C4-2B (cell line): ENCODE measurements around the gene SLC39A11.

Experiments used
- H3K27ac ChIP-seq: fragments of 450-650 bp; 2 replicates; pipeline ENCODE4 v1.5.1; 2017
- ZFX ChIP-seq: fragments of 450-650 bp; IDR thresholded peaks from 2 replicates; pipeline ENCODE4 v1.6.1; 2017
- TF ChIP-seq, protein P1 (sequence below): fragments of 450-650 bp; conservative IDR thresholded peaks from 2 replicates; pipeline ENCODE4 v1.5.1; 2017; ENCODE audit warnings: mild to moderate bottlenecking

Gene SLC39A11

DNA sequence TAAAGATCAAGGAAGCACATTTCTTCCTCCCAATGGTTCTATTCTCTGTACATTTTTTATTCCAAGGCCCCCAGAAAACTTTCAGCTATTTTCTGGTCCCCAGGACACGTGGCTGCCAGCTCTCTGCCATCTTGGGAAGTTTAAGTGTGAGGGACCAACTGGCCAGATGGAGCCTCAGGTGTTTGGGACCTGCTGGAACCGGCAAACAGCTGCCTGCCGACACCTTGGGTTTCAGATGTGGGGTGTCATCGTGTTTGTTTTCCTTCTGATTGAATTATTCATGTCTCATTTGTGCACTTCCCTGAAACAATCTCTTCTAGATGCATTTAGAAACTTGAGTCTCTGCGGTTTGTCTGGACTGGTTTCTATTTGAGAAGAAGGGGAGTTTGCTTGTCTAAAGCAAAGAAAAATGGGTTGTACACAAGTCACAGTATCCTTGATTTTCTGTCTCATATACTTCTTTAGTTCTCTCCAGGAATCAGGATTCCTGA is 386.5 kb downstream of the SLC39A11 start:
- TF ChIP-seq, protein P1, sequence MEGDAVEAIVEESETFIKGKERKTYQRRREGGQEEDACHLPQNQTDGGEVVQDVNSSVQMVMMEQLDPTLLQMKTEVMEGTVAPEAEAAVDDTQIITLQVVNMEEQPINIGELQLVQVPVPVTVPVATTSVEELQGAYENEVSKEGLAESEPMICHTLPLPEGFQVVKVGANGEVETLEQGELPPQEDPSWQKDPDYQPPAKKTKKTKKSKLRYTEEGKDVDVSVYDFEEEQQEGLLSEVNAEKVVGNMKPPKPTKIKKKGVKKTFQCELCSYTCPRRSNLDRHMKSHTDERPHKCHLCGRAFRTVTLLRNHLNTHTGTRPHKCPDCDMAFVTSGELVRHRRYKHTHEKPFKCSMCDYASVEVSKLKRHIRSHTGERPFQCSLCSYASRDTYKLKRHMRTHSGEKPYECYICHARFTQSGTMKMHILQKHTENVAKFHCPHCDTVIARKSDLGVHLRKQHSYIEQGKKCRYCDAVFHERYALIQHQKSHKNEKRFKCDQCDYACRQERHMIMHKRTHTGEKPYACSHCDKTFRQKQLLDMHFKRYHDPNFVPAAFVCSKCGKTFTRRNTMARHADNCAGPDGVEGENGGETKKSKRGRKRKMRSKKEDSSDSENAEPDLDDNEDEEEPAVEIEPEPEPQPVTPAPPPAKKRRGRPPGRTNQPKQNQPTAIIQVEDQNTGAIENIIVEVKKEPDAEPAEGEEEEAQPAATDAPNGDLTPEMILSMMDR, result no peak
- TF ChIP-seq ZFX, result no peak
- H3K27ac ChIP-seq, result no peak overlapping the region

DNA sequence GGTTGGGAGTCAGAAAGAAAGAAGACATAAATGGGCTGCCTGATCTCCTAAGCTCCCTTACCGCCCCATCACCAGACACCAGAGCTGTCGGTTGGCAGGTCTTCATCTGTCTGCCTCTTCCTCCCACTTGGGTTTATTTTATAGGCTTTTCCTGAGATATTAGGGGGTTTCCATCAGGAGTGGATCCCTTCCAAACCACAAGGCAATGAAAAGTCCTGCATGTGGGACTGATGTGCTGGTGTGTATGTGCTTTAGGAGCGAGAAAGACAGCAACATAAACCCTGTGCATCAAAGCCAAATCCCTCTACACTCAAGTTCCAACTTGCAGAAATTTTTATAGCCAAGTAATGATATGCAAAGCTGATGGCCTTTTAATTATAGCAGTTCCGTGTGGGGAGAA is 389.5 kb downstream of the SLC39A11 start:
- H3K27ac ChIP-seq, result no peak overlapping the region
- TF ChIP-seq, protein P1, result no peak
- no peak for TF ChIP-seq ZFX

DNA sequence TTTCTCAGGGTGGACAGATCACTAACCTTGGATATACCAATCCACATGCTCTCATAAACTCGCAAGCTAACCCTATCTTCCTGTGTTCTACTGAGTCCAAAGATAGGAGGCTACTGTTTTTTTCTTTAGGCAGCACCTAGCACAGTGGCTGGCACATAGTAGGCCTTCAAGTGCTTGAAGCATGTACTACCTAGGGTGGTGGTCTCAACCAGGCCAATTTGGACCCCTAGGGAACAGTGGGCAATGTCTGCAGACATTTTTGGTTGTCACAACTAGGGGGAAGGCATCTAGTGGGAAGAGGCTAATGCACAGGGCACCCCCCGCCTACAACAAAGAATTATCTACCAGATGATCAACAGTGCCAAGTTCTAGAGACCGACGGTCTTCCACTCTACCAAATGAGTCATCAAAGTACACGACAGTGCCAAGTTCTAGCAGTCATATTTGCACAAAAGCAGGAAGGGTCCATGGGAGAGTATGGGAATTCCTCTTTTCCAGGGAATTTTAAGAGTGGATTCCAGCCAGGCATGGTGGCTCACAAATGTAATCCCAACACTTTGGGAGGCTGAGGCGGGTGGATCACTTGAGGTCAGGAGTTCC is 390.3 kb downstream of the SLC39A11 start:
- no peak overlapping the region for H3K27ac ChIP-seq
- TF ChIP-seq, protein P1, result no peak
- no peak for TF ChIP-seq ZFX

DNA sequence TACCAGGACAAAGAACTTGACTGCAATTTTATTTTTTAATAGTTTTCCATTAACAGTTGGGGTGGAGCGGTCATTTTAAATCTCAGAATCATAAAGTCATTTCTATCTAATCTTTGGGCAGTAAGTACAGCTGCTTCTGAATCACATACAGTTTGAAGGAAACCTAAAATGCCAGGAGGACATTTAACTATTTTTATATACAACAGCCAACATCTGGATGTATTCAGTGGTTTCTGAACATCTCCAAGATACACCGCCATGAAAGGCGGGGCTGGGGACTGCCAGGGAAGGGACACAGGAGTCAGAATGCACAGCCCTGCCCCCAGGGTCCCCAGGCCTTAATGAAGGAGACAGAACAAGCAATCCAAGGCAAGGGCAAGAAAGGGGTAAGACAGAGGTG is 392.3 kb downstream of the SLC39A11 start:
- TF ChIP-seq, protein P1, result no peak
- no peak for TF ChIP-seq ZFX
- H3K27ac ChIP-seq, result no peak overlapping the region

DNA sequence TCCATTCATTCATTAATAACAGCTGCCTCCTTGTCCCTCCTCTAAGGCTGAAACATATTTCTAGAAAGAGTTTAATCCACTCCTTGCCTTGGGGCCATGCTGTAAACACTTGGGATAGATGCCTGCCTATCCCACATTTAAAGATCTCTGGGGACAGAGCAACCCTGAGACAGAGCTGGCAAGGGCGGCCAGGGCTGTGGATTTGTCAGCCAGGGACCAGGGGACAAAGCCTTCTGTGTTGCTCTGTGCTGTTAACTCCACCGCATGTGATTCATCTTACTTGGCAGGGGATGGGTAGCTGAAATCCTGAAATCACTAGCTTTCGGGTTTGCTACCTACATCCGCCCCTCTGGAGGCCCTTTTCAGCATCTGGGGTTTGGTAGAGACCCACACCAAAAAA is 392.9 kb downstream of the SLC39A11 start:
- TF ChIP-seq, protein P1, result no peak
- TF ChIP-seq ZFX, result no peak
- no peak overlapping the region for H3K27ac ChIP-seq

DNA sequence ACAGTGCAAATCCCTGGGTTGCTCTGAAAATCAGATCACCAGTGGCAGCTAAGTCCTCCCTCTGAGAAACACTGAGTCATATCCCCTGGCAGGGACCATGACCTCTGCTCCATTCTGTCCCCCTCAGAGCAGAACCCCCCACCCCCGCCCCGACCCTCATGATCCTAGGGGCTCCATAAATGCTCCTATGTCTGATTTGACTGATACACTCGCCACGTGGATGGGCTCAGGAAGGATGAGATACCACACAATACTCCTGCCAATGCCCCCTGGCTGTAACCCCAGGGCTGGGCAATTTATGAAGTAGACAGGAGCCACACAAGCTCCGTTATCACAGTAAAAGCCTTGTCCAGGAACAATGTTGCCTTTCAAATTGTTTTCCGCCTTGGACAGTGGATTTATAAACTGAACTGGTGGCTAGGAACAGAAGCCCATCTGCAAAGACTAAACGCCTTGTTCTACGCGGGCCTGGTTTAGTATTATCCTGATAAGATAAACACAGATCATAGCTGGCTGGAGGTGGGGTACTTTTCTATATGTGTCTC is 394.8 kb downstream of the SLC39A11 start:
- TF ChIP-seq, protein P1, result no peak
- no peak for TF ChIP-seq ZFX
- no peak overlapping the region for H3K27ac ChIP-seq

DNA sequence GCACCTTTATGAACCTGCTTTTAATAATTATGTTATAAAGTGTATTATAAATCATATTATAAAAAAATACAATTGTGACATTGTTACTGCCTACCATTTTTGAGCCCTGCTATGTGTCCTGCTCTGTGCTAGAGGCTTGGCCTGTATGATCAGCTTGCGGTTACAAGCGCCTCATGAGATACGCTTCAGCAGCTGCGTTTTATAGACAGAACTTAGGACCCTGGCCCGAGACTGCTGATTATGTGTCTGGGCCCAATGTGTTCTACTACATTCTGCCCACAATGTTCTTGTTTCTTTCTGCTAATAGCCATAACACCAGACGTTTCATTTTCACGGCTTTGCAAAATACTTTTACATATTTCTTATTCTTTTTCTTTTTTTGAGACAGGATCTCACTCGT is 395.8 kb downstream of the SLC39A11 start:
- TF ChIP-seq ZFX, result no peak
- TF ChIP-seq, protein P1, result no peak
- H3K27ac ChIP-seq, result no peak overlapping the region
